H1 (cell line): Measurements from ENCODE around the gene SCFD1. TPM values are rescaled to one million over a fixed set of nuclear protein-coding genes. Genes with fewer than 3 reads are reported as not detected.

Experiments
- CTCF ChIA-PET: fragments of 300-600 bp; sonication (Branson Sonifier 250); formaldehyde crosslinking; loops from one replicate; lab custom pipeline; 2021; ENCODE audit not compliant: partially characterized antibody; lab: Charles Lee
- POLR2A ChIA-PET: fragments of 300-600 bp; sonication (Branson Sonifier 250); formaldehyde crosslinking; loops from one replicate; lab custom pipeline; 2021; ENCODE audit warnings: inconsistent platforms; ENCODE audit not compliant: partially characterized antibody; lab: Charles Lee
- DNase-seq, 2 experiments: peaks; one replicate each; pipeline versions ENCODE4 v3.0.0 to v3.0.0-alpha.2; 2010 to 2022; ENCODE audit warnings: low spot score in 2 of 2, low read depth in 1 of 2, mixed read lengths in 1 of 2
- FAIRE-seq: peaks from 2 replicates; lab custom pipeline; 2011; peaks lifted over from hg19 to GRCh38; lab: Jason Lieb, UNC
- H2AFZ ChIP-seq: 2 replicates; pipeline ENCODE4 v1.8.1; 2012; ENCODE audit warnings: low read length, inconsistent platforms
- H2AK5ac ChIP-seq: 2 replicates; pipeline ENCODE4 v1.6.1; 2013; ENCODE audit warnings: low read depth, low read length
- H2BK120ac ChIP-seq: replicated peaks from 2 replicates; pipeline ENCODE3; 2013; ENCODE audit warnings: low read depth, low read length, inconsistent platforms
- H2BK12ac ChIP-seq: 2 replicates; pipeline ENCODE4 v1.6.1; 2013; ENCODE audit warnings: low read depth, low read length
- H2BK15ac ChIP-seq: 2 replicates; pipeline ENCODE4 v1.6.1; 2013; ENCODE audit warnings: low read length
- H2BK20ac ChIP-seq: 2 replicates; pipeline ENCODE4 v1.6.1; 2013; ENCODE audit warnings: low read length
- H2BK5ac ChIP-seq: 2 replicates; pipeline ENCODE4 v1.6.1; 2013; ENCODE audit warnings: low read depth, low read length
- H3K14ac ChIP-seq: 2 replicates; pipeline ENCODE4 v1.6.1; 2013; ENCODE audit warnings: inconsistent platforms; ENCODE audit not compliant: insufficient read length
- H3K18ac ChIP-seq: 2 replicates; pipeline ENCODE4 v1.6.1; 2013; ENCODE audit warnings: low read length; ENCODE audit errors: extremely low read depth
- H3K23ac ChIP-seq: 2 replicates; pipeline ENCODE4 v1.6.1; 2013; ENCODE audit warnings: inconsistent platforms; ENCODE audit not compliant: insufficient read length
- H3K23me2 ChIP-seq: 2 replicates; pipeline ENCODE4 v1.6.1; 2013; ENCODE audit warnings: low read depth, low read length
- H3K27ac ChIP-seq: 2 replicates; pipeline ENCODE4 v1.6.1; 2011; ENCODE audit warnings: low read depth, low read length, inconsistent platforms
- H3K27me3 ChIP-seq, 4 experiments: replicated peaks in 1 of 4; 1 replicate in 1 of 4; 2 replicates in 3 of 4; pipeline versions ENCODE4 v1.6.1 to v1.8.1; 2011 to 2013; ENCODE audit warnings: low read length in 3 of 4, mild to moderate bottlenecking in 3 of 4, inconsistent platforms in 2 of 4, mixed read lengths in 2 of 4, moderate library complexity in 1 of 4; ENCODE audit not compliant: control insufficient read depth in 3 of 4, insufficient read depth in 3 of 4; ENCODE audit errors: extremely low read depth in 1 of 4
- H3K36me3 ChIP-seq, 4 experiments: 2 replicates each; pipeline versions ENCODE4 v1.6.1 to v1.8.1; 2011 to 2013; ENCODE audit warnings: mild to moderate bottlenecking in 4 of 4, low read length in 3 of 4, moderate library complexity in 2 of 4, control low read depth in 1 of 4, inconsistent platforms in 1 of 4; ENCODE audit not compliant: insufficient read depth in 4 of 4, control insufficient read depth in 2 of 4
- H3K4ac ChIP-seq: replicated peaks from 2 replicates; pipeline ENCODE3; 2013; ENCODE audit warnings: low read length, low read depth, mixed read lengths, inconsistent platforms; ENCODE audit not compliant: insufficient read length
- H3K4me1 ChIP-seq, 4 experiments: replicated peaks in 1 of 4; 1 replicate in 1 of 4; 2 replicates in 3 of 4; pipeline versions ENCODE4 v1.6.1 to v1.8.1; 2011 to 2013; ENCODE audit warnings: low read length in 3 of 4, inconsistent platforms in 2 of 4, mixed read lengths in 1 of 4; ENCODE audit not compliant: insufficient read depth in 4 of 4, control insufficient read depth in 3 of 4
- H3K4me2 ChIP-seq, 2 experiments: 2 replicates each; pipeline versions ENCODE4 v1.6.1 to v1.8.1; 2011 to 2013; ENCODE audit warnings: low read depth in 2 of 2, low read length in 2 of 2, control low read depth in 1 of 2, inconsistent platforms in 1 of 2, mild to moderate bottlenecking in 1 of 2; ENCODE audit not compliant: insufficient read depth in 1 of 2
- H3K4me3 ChIP-seq, 4 experiments: fragments of 200-600, 300-600 bp in 1 of 4; sonication (generic), shearing (Covaris generic), sonication (Bioruptor Twin) in 1 of 4; 2 replicates each; pipeline versions ENCODE4 v1.5.1 to v1.8.1; 2011 to 2016; ENCODE audit warnings: low read length in 4 of 4, low read depth in 3 of 4, control low read depth in 2 of 4, inconsistent platforms in 2 of 4, mild to moderate bottlenecking in 2 of 4, mixed read lengths in 1 of 4, moderate library complexity in 1 of 4; ENCODE audit not compliant: insufficient read depth in 2 of 4; ENCODE audit errors: extremely low read depth in 1 of 4
- H3K56ac ChIP-seq: replicated peaks from 2 replicates; pipeline ENCODE3; 2013; ENCODE audit warnings: low read depth, mild to moderate bottlenecking, mixed read lengths, low read length, inconsistent platforms; ENCODE audit not compliant: insufficient read length
- H3K79me1 ChIP-seq: 2 replicates; pipeline ENCODE4 v1.6.1; 2013; ENCODE audit warnings: low read depth, low read length, control low read depth
- H3K79me2 ChIP-seq, 2 experiments: 2 replicates each; pipeline versions ENCODE4 v1.6.1 to v1.8.1; 2012 to 2013; ENCODE audit warnings: low read length in 2 of 2, mild to moderate bottlenecking in 2 of 2, inconsistent platforms in 1 of 2; ENCODE audit not compliant: insufficient read depth in 2 of 2, control insufficient read depth in 1 of 2
- H3K9ac ChIP-seq, 4 experiments: replicated peaks in 1 of 4; 1 replicate in 1 of 4; 2 replicates in 3 of 4; pipeline versions ENCODE4 v1.6.1 to v1.8.1; 2011 to 2013; ENCODE audit warnings: low read depth in 3 of 4, low read length in 3 of 4, control low read depth in 2 of 4, mild to moderate bottlenecking in 2 of 4, moderate library complexity in 2 of 4, inconsistent platforms in 1 of 4; ENCODE audit errors: extremely low read depth in 1 of 4
- H3K9me3 ChIP-seq, 2 experiments: 2 replicates each; pipeline versions ENCODE4 v1.6.1 to v1.8.1; 2012 to 2013; ENCODE audit warnings: mild to moderate bottlenecking in 2 of 2, moderate library complexity in 2 of 2, control low read depth in 1 of 2, inconsistent platforms in 1 of 2, low read depth in 1 of 2, low read length in 1 of 2, mixed read lengths in 1 of 2; ENCODE audit not compliant: insufficient read depth in 2 of 2
- H4K20me1 ChIP-seq, 2 experiments: replicated peaks in 1 of 2; 2 replicates each; pipeline versions ENCODE3 to v1.8.1; 2011 to 2013; ENCODE audit warnings: inconsistent platforms in 2 of 2, low read length in 2 of 2, mild to moderate bottlenecking in 1 of 2; ENCODE audit not compliant: insufficient read depth in 2 of 2, control insufficient read depth in 1 of 2
- H4K5ac ChIP-seq: 2 replicates; pipeline ENCODE4 v1.6.1; 2013; ENCODE audit warnings: low read length, low read depth, mixed read lengths, inconsistent platforms; ENCODE audit not compliant: insufficient read length
- H4K8ac ChIP-seq: 2 replicates; pipeline ENCODE4 v1.8.0; 2013; ENCODE audit warnings: mild to moderate bottlenecking, moderate library complexity, low read length, inconsistent platforms; ENCODE audit not compliant: insufficient read depth; ENCODE audit errors: extremely low read depth
- H4K91ac ChIP-seq: replicated peaks from 2 replicates; pipeline ENCODE3; 2013; ENCODE audit warnings: low read length, mixed read lengths, inconsistent platforms; ENCODE audit not compliant: insufficient read length
- JUND ChIP-seq: IDR thresholded peaks from 2 replicates; pipeline ENCODE4 v1.6.1; 2011; ENCODE audit warnings: mild to moderate bottlenecking, improper control_type of control experiment, low read length
- polyA plus RNA-seq, 7 experiments: library from polyadenylated mRNA; depleted of rRNA in 3 of 7; stranded (reverse) in 5 of 7; unstranded in 2 of 7; fragments of >200 nt in 5 of 7; fragments of 200-250 nt in 2 of 7; gene quantifications; 1 replicate in 5 of 7; 2 replicates in 1 of 7; 4 replicates in 1 of 7; pipeline versions ENCODE4 v1.2.1 to v1.2.3, GENCODE V29; 2011 to 2013; ENCODE audit warnings: missing spikeins in 2 of 7, mixed read lengths in 2 of 7
- total RNA-seq: library from RNA; stranded (reverse); fragmentation: NEBNext Ultra II Directional; extraction: Animal tissue kit (Norgen Biotek cat#: 25700); gene quantifications from 2 replicates; pipeline ENCODE4 v1.2.1, GENCODE V29; 2021

Gene SCFD1
- total and polyA plus RNA-seq, 2 of the 8 experiments (the other 6 are each of a cell fraction or from before 2014, with no cell fraction given): 32.8 to 64.5 TPM

DNA sequence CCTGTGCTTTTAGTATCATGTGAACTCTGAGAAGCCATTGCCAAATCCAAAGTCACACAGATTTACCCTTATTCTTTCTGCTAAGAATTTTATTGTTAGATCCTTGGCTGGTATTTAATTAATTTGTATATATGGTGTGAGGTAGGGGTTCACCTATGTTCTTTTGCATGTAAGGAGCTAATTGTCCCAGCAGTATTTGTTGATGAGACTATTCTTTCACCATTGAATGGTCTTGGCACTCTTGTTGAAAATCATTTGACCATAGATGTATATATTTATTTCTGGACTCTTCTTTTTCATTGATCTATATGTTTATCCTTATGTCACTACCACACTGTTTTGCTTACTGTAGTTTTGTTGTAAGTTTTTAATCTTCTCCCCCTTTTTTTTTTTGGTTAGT, 36.9 kb upstream of the SCFD1 start:
- H3K4me3 ChIP-seq: no peak overlapping the region
- no peak overlapping the region for H3K56ac ChIP-seq
- H2BK5ac ChIP-seq: no peak overlapping the region
- no peaks in the 10 kb centered on the region for H3K4me1 ChIP-seq
- H3K18ac ChIP-seq: no peak overlapping the region
- H3K23ac ChIP-seq: no peak overlapping the region
- FAIRE-seq (no peak), DNase-seq (no peak)
- H3K79me2 ChIP-seq: peaks cover 12 to 89% of the 10 kb centered on the region in 2 experiments
- H2AK5ac ChIP-seq: no peak overlapping the region
- CTCF ChIA-PET: no interaction called here
- peaks cover 0 to 1% (median 0%) of the 10 kb centered on the region in 4 experiments; a peak in 1 of 7 replicates for H3K27me3 ChIP-seq
- no peak overlapping the region for H3K4me2 ChIP-seq
- H3K14ac ChIP-seq: no peak overlapping the region
- H4K5ac ChIP-seq: no peak overlapping the region
- H2BK12ac ChIP-seq: no peak overlapping the region
- H3K9ac ChIP-seq: no peak overlapping the region
- H2BK120ac ChIP-seq: no peak overlapping the region
- no peaks in the 10 kb centered on the region for H3K23me2 ChIP-seq
- no peak overlapping the region for H3K4ac ChIP-seq
- H4K91ac ChIP-seq: no peak overlapping the region
- POLR2A ChIA-PET: no interaction called here
- H4K8ac ChIP-seq: no peak overlapping the region
- peaks cover 5% of the 10 kb centered on the region in 2 experiments; a peak in 1 of 4 replicates for H3K9me3 ChIP-seq
- no peak overlapping the region for H3K27ac ChIP-seq
- peaks cover under 1 to 27% (median 14%) of the 10 kb centered on the region in 4 experiments; a peak in 5 of 8 replicates for H3K36me3 ChIP-seq
- no peak overlapping the region for H2BK15ac ChIP-seq
- no peak overlapping the region for H2AFZ ChIP-seq
- H3K79me1 ChIP-seq: no peaks in the 10 kb centered on the region; the same call in 1 of the 2 replicates
- peaks cover 1 to 2% of the 10 kb centered on the region in 2 experiments for H4K20me1 ChIP-seq
- no peak overlapping the region for H2BK20ac ChIP-seq
- no peak for TF ChIP-seq JUND
